HG02885 (cell line): ENCODE results near the gene KLHL33.

Source experiments
- ATAC-seq: cut with Tn5 transposase; IDR thresholded peaks from one replicate; pipeline ENCODE4 v1.9.1; 2021; ENCODE audit warnings: mild to moderate bottlenecking; ENCODE audit not compliant: unreplicated experiment, poor library complexity

Gene KLHL33

GRCh38 chr14:20417250-20418186 lies 18.4 kb downstream of the KLHL33 start:
- no peak for ATAC-seq

- no peak for ATAC-seq
Measured at GRCh38 chr14:20416223-20416622, 19.7 kb downstream of the KLHL33 start.

- peak; percentile 54 for ATAC-seq
Measured at GRCh38 chr14:20415782-20416206, 20.2 kb downstream of the KLHL33 start.

- ATAC-seq = peak; percentile 54
Measured at GRCh38 chr14:20413744-20414082, 22.3 kb downstream of the KLHL33 start.

GRCh38 chr14:20412876-20413743 lies 22.9 kb downstream of the KLHL33 start, which contains the start of gene TEP1:
Gene TEP1, minus strand, starts transcription at chr14:20413501. Its CDS starts 5,062 bp downstream, at chr14:20408439.
- peak; percentile 81 for ATAC-seq

GRCh38 chr14:20412411-20412810 lies 23.6 kb downstream of the KLHL33 start:
- peak; percentile 56 for ATAC-seq

GRCh38 chr14:20409226-20409625 lies 26.7 kb downstream of the KLHL33 start:
- no peak for ATAC-seq

- no peak for ATAC-seq
Measured at GRCh38 chr14:20403521-20403920, 32.4 kb downstream of the KLHL33 start.

GRCh38 chr14:20400965-20401593 lies 34.9 kb downstream of the KLHL33 start:
- no peak for ATAC-seq

- ATAC-seq = no peak
Measured at GRCh38 chr14:20400589-20400964, 35.4 kb downstream of the KLHL33 start.

- ATAC-seq = no peak
Measured at GRCh38 chr14:20397511-20397910, 38.5 kb downstream of the KLHL33 start.

GRCh38 chr14:20391505-20391904 lies 44.5 kb downstream of the KLHL33 start:
- no peak for ATAC-seq

GRCh38 chr14:20388159-20388558 lies 47.8 kb downstream of the KLHL33 start:
- no peak for ATAC-seq

- ATAC-seq = peak; percentile 75
Measured at GRCh38 chr14:20387576-20387975, 48.4 kb downstream of the KLHL33 start.

- no peak for ATAC-seq
Measured at GRCh38 chr14:20386276-20386855, 49.6 kb downstream of the KLHL33 start.

- no peak for ATAC-seq
Measured at GRCh38 chr14:20384886-20385285, 51.1 kb downstream of the KLHL33 start.

- ATAC-seq = no peak
Measured at GRCh38 chr14:20384321-20384720, 51.6 kb downstream of the KLHL33 start.

GRCh38 chr14:20383636-20384035 lies 52.3 kb downstream of the KLHL33 start:
- ATAC-seq = no peak

- ATAC-seq = no peak
Measured at GRCh38 chr14:20383032-20383431, 52.9 kb downstream of the KLHL33 start.

- no peak for ATAC-seq
Measured at GRCh38 chr14:20382526-20382925, 53.4 kb downstream of the KLHL33 start.
